A549 (cell line): ENCODE measurements around the gene RNF40. TPM values are rescaled to one million over a fixed set of nuclear protein-coding genes. Genes with fewer than 3 reads are reported as not detected.

ENCODE experiments used
- ATAC-seq, 2 experiments: fragments of 200-7000 bp in 1 of 2; fragments of >200 bp in 1 of 2; cut with Nextera tagmentation in 1 of 2; cut with Tn5 transposase in 1 of 2; 3 replicates each; pipeline versions ENCODE4 v1.8.0 to v1.9.1; 2018 to 2020; ENCODE audit warnings: mild to moderate bottlenecking in 1 of 2, moderate library complexity in 1 of 2
- CTCF ChIA-PET: fragments of 300-600 bp; sonication (Branson Sonifier 250); formaldehyde crosslinking; extraction: SDS; loops from one replicate; lab custom pipeline; 2021; ENCODE audit warnings: antibody characterized with exemption, inconsistent platforms; lab: Yijun Ruan, JAX
- POLR2A ChIA-PET: fragments of 350-600 bp; formaldehyde crosslinking; extraction: SDS; loops from one replicate; lab custom pipeline; 2021; ENCODE audit warnings: antibody characterized with exemption, inconsistent platforms; lab: Yijun Ruan, JAX
- DNase-seq, 2 experiments: peaks; one replicate each; pipeline versions ENCODE4 v3.0.0 to v3.0.0-alpha.2; 2011 to 2016; ENCODE audit warnings: low read depth in 1 of 2, low spot score in 1 of 2
- FAIRE-seq: peaks from 2 replicates; lab custom pipeline; 2011; peaks lifted over from hg19 to GRCh38; lab: Jason Lieb, UNC
- H3K27ac ChIP-seq, 2 experiments: fragments of >200 bp; sonication (Bioruptor Twin); formaldehyde crosslinking; 3 replicates each; pipeline ENCODE4 v1.5.1; 2016 to 2017
- H3K4me1 ChIP-seq: fragments of >200 bp; sonication (Bioruptor Twin); formaldehyde crosslinking; 3 replicates; pipeline ENCODE4 v1.6.1; 2016
- H3K4me2 ChIP-seq: fragments of >200 bp; sonication (Bioruptor Twin); formaldehyde crosslinking; 3 replicates; pipeline ENCODE4 v1.6.1; 2016
- H3K4me3 ChIP-seq: fragments of >200 bp; sonication (Bioruptor Twin); formaldehyde crosslinking; 3 replicates; pipeline ENCODE4 v1.5.1; 2016
- H3K9me3 ChIP-seq: fragments of >200 bp; sonication (Bioruptor Twin); formaldehyde crosslinking; 3 replicates; pipeline ENCODE4 v1.6.1; 2016
- CBX8 ChIP-seq: fragments of 200-600 bp; sonication (generic); IDR thresholded peaks from 2 replicates; pipeline ENCODE4 v1.6.1; 2016
- CEBPB ChIP-seq, 2 experiments: fragments of >200 bp in 1 of 2; sonication (Bioruptor Twin) in 1 of 2; formaldehyde crosslinking in 1 of 2; IDR thresholded peaks; 2 replicates each; pipeline ENCODE4 v1.6.1; 2012 to 2016
- EHF ChIP-seq: fragments of 250-450 bp; sonication (Bioruptor Pico); IDR thresholded peaks from 2 replicates; pipeline ENCODE4 v1.5.0; 2020; ENCODE audit warnings: mild to moderate bottlenecking
- EP300 ChIP-seq, 2 experiments: fragments of >200 bp; sonication (Bioruptor Twin); formaldehyde crosslinking; IDR thresholded peaks; 2 replicates in 1 of 2; 3 replicates in 1 of 2; pipeline ENCODE4 v1.6.1; 2016 to 2017
- FOSB ChIP-seq: fragments of 250-450 bp; sonication (Bioruptor Pico); IDR thresholded peaks from 2 replicates; pipeline ENCODE4 v1.5.0; 2020; ENCODE audit warnings: mild to moderate bottlenecking, moderate library complexity
- FOSL2 ChIP-seq, 2 experiments: fragments of 450-650 bp in 1 of 2; fragments of >200 bp in 1 of 2; sonication (Bioruptor Twin) in 1 of 2; formaldehyde crosslinking; IDR thresholded peaks; 2 replicates each; pipeline versions ENCODE4 v1.5.0 to v1.6.1; 2016 to 2020; ENCODE audit warnings: mild to moderate bottlenecking in 1 of 2, moderate library complexity in 1 of 2
- FOXS1 ChIP-seq: fragments of 250-450 bp; sonication (Bioruptor Pico); IDR thresholded peaks from 2 replicates; pipeline ENCODE4 v1.5.0; 2020; ENCODE audit warnings: mild to moderate bottlenecking, moderate library complexity
- GATA3 ChIP-seq: IDR thresholded peaks from 2 replicates; pipeline ENCODE4 v1.6.1; 2012; ENCODE audit warnings: borderline replicate concordance
- HEYL ChIP-seq: fragments of 250-450 bp; sonication (Bioruptor Pico); IDR thresholded peaks from 2 replicates; pipeline ENCODE4 v1.8.0; 2021; ENCODE audit warnings: mild to moderate bottlenecking, moderate library complexity
- HOXA7 ChIP-seq: fragments of 250-450 bp; sonication (Bioruptor Pico); IDR thresholded peaks from 2 replicates; pipeline ENCODE4 v1.5.0; 2020; ENCODE audit warnings: mild to moderate bottlenecking, moderate library complexity
- HOXB5 ChIP-seq: fragments of 250-450 bp; sonication (Bioruptor Pico); IDR thresholded peaks from 2 replicates; pipeline ENCODE4 v1.5.0; 2020; ENCODE audit warnings: mild to moderate bottlenecking, moderate library complexity
- JUN ChIP-seq, 2 experiments: fragments of >200 bp; sonication (Bioruptor Twin); formaldehyde crosslinking; IDR thresholded peaks; 2 replicates in 1 of 2; 3 replicates in 1 of 2; pipeline ENCODE4 v1.6.1; 2016 to 2017
- KDM5A ChIP-seq: fragments of 200-600 bp; sonication (generic); IDR thresholded peaks from 2 replicates; pipeline ENCODE4 v1.6.1; 2016; ENCODE audit warnings: antibody characterized with exemption, mild to moderate bottlenecking
- MAFK ChIP-seq: fragments of 450-650 bp; IDR thresholded peaks from 2 replicates; pipeline ENCODE4 v1.6.1; 2014; ENCODE audit not compliant: partially characterized antibody
- MYC ChIP-seq: IDR thresholded peaks from 2 replicates; pipeline ENCODE4 v1.6.1; 2012; ENCODE audit warnings: mild to moderate bottlenecking, inconsistent platforms, low read length, improper control_type of control experiment, borderline replicate concordance
- NPAS2 ChIP-seq: fragments of 250-450 bp; sonication (Bioruptor Pico); IDR thresholded peaks from 2 replicates; pipeline ENCODE4 v1.8.0; 2022; ENCODE audit warnings: mild to moderate bottlenecking, moderate library complexity, borderline replicate concordance
- PHF8 ChIP-seq: fragments of 200-600 bp; sonication (generic); IDR thresholded peaks from 2 replicates; pipeline ENCODE4 v1.6.1; 2016; ENCODE audit warnings: low read depth, mild to moderate bottlenecking, antibody characterized with exemption, moderate library complexity, borderline replicate concordance
- POLR2A ChIP-seq: IDR thresholded peaks from 2 replicates; pipeline ENCODE4 v1.6.1; 2012; ENCODE audit warnings: mild to moderate bottlenecking, low read length
- RAD21 ChIP-seq, 2 experiments: fragments of >200 bp in 1 of 2; sonication (Bioruptor Twin) in 1 of 2; formaldehyde crosslinking in 1 of 2; IDR thresholded peaks in 1 of 2; conservative IDR thresholded peaks in 1 of 2; 2 replicates in 1 of 2; 3 replicates in 1 of 2; pipeline ENCODE4 v1.6.1; 2012 to 2018; ENCODE audit warnings: inconsistent platforms in 1 of 2
- RARB ChIP-seq: fragments of 250-450 bp; sonication (Bioruptor Pico); IDR thresholded peaks from 2 replicates; pipeline ENCODE4 v1.8.0; 2021; ENCODE audit warnings: mild to moderate bottlenecking, moderate library complexity
- RFX5 ChIP-seq: fragments of 450-650 bp; IDR thresholded peaks from 2 replicates; pipeline ENCODE4 v1.7.1; 2014; ENCODE audit warnings: antibody characterized with exemption, mild to moderate bottlenecking, moderate library complexity
- RNF2 ChIP-seq: fragments of 200-600 bp; sonication (generic); IDR thresholded peaks from 2 replicates; pipeline ENCODE4 v1.6.1; 2016; ENCODE audit warnings: low read depth, mild to moderate bottlenecking, antibody characterized with exemption, moderate library complexity, borderline replicate concordance
- SMC3 ChIP-seq: fragments of >200 bp; sonication (Bioruptor Twin); formaldehyde crosslinking; IDR thresholded peaks from 3 replicates; pipeline ENCODE4 v1.6.1; 2018; ENCODE audit warnings: inconsistent platforms
- SREBF2 ChIP-seq: fragments of 450-650 bp; IDR thresholded peaks from 2 replicates; pipeline ENCODE4 v1.6.1; 2014; ENCODE audit warnings: mild to moderate bottlenecking, moderate library complexity
- TFCP2L1 ChIP-seq: fragments of 250-450 bp; sonication (Bioruptor Pico); IDR thresholded peaks from 2 replicates; pipeline ENCODE4 v1.5.0; 2021; ENCODE audit warnings: mild to moderate bottlenecking
- ZC3H11A ChIP-seq: fragments of 450-650 bp; IDR thresholded peaks from 2 replicates; pipeline ENCODE4 v1.6.1; 2014; ENCODE audit warnings: antibody characterized with exemption, mild to moderate bottlenecking
- ZSCAN20 ChIP-seq: fragments of 250-450 bp; sonication (Bioruptor Pico); IDR thresholded peaks from 2 replicates; pipeline ENCODE4 v1.8.0; 2022; ENCODE audit warnings: mild to moderate bottlenecking, moderate library complexity
- WGBS: methylation state at CpG from one replicate; pipeline ENCODE4 v1.1.6; 2017; ENCODE audit errors: missing lambda C conversion rate; 5-methylcytosine and 5-hydroxymethylcytosine counted together
- polyA plus RNA-seq, 4 experiments: library from polyadenylated mRNA; depleted of rRNA in 3 of 4; stranded (reverse); fragments of >200 nt; fragmentation: RNase III in 1 of 4; extraction: RNeasy Plus Mini Kit Qiagen cat#74134 plus additional on column Dnase treatment in 1 of 4; gene quantifications; 2 replicates in 3 of 4; 3 replicates in 1 of 4; pipeline ENCODE4 v1.2.3, GENCODE V29; 2011 to 2017
- TF ChIP-seq, protein P1 (sequence below): fragments of 450-650 bp; IDR thresholded peaks from 2 replicates; pipeline ENCODE4 v1.6.1; 2014; ENCODE audit warnings: antibody characterized with exemption
- TF ChIP-seq, protein P2 (sequence below): IDR thresholded peaks from 2 replicates; pipeline ENCODE4 v1.6.1; 2012; ENCODE audit warnings: low read depth, borderline replicate concordance
- TF ChIP-seq, protein P3 (sequence below): fragments of >200 bp; sonication (Bioruptor Twin); formaldehyde crosslinking; IDR thresholded peaks from 3 replicates; pipeline ENCODE4 v1.5.1; 2016
- TF ChIP-seq, protein P4 (sequence below): fragments of 150-350 bp; IDR thresholded peaks from 2 replicates; pipeline ENCODE4 v1.6.1; 2014; ENCODE audit warnings: low read depth, mild to moderate bottlenecking, low read length
- TF ChIP-seq, protein P5 (sequence below): fragments of 250-450 bp; sonication (Bioruptor Pico); IDR thresholded peaks from 2 replicates; pipeline ENCODE4 v1.5.0; 2021; ENCODE audit warnings: mild to moderate bottlenecking, moderate library complexity, borderline replicate concordance
- TF ChIP-seq, protein P6 (sequence below): fragments of >200 bp; sonication (Bioruptor Twin); formaldehyde crosslinking; IDR thresholded peaks from 3 replicates; pipeline ENCODE4 v1.6.1; 2016

Gene RNF40
- polyA plus RNA-seq, 2 of the 4 experiments (the other 2 are of a cell fraction), result 66.1 to 69.9 TPM

DNA sequence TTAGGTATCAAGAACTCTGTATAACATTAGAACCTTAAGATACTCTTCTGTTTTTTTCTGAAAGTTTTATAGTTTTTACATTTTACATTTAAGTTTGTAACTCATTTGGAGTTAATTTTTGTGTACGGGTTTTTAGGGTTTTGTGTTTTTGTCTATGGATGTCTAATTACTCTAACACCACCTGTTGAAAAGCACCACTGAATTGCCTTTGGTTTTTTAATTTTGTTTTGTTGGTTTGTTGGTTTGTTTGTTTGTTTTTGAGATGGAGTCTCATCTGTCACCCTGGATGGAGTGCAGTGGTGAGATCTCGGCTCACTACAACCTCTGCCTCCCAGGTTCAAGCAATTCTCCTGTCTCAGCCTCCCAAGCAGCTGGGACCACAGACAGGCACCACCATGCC lies 54.6 kb downstream of the RNF40 start:
- H3K4me1 ChIP-seq, result peaks cover 7% of the 10 kb centered on the region
- no peak overlapping the region for H3K27ac ChIP-seq
- H3K9me3 ChIP-seq, result no peaks in the 10 kb centered on the region
- no peak for ATAC-seq
- CTCF ChIA-PET, result no interaction called here
- DNase-seq, result no peak
- WGBS, result 63% methylated on average over 2 of the region's 2 CpGs
- POLR2A ChIA-PET, result no interaction called here
- H3K4me3 ChIP-seq, result no peak overlapping the region
- TF ChIP-seq RNF2, result no peak
- TF ChIP-seq, protein P1, sequence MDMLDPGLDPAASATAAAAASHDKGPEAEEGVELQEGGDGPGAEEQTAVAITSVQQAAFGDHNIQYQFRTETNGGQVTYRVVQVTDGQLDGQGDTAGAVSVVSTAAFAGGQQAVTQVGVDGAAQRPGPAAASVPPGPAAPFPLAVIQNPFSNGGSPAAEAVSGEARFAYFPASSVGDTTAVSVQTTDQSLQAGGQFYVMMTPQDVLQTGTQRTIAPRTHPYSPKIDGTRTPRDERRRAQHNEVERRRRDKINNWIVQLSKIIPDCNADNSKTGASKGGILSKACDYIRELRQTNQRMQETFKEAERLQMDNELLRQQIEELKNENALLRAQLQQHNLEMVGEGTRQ, result no peak
- no peak for TF ChIP-seq SREBF2
- TF ChIP-seq CEBPB (IDR thresholded peaks at IDR 0.05), result no peak
- TF ChIP-seq FOSB (CRISPR knock-in tag), result no peak
- no peak for TF ChIP-seq JUN (IDR thresholded peaks at IDR 0.05)
- TF ChIP-seq HOXB5 (CRISPR knock-in tag), result no peak
- no peak for TF ChIP-seq PHF8
- TF ChIP-seq MYC, result no peak
- no peak for TF ChIP-seq KDM5A
- TF ChIP-seq TFCP2L1 (CRISPR knock-in tag), result no peak
- TF ChIP-seq POLR2A, result no peak
- TF ChIP-seq ZSCAN20 (CRISPR knock-in tag), result no peak
- TF ChIP-seq, protein P2, sequence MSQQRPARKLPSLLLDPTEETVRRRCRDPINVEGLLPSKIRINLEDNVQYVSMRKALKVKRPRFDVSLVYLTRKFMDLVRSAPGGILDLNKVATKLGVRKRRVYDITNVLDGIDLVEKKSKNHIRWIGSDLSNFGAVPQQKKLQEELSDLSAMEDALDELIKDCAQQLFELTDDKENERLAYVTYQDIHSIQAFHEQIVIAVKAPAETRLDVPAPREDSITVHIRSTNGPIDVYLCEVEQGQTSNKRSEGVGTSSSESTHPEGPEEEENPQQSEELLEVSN, result no peak
- TF ChIP-seq MAFK, result no peak
- no peak for TF ChIP-seq RFX5
- no peak for TF ChIP-seq NPAS2 (CRISPR knock-in tag)
- no peak for TF ChIP-seq EP300 (IDR thresholded peaks at IDR 0.05)
- no peak for TF ChIP-seq SMC3
- H3K4me2 ChIP-seq, result no peak overlapping the region
- FAIRE-seq, result no peak

DNA sequence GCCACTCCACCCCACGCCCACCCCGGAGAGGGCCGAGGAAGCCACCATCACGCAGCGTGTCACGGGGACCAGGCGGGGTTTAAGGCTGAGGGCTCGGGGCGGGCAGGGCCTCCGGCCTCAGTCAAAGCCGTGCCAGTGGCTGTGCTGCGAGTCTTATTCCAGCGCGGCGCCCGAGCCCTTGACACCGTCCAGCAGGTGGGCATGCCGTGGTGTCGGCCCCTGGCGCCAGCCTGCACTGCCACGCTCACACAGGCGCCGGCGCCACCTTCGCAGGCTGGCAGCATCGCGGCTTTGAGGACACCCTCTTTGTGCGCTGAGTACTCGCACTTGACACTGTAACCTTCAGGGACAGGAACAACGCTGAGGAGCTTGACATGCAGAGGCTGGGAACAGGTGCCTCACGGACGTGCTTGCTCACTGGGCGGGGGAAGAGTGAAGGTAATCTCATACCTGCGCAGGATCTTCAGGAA lies 58.9 kb downstream of the RNF40 start:
- no peak overlapping the region for H3K27ac ChIP-seq
- H3K4me2 ChIP-seq, result no peak overlapping the region
- ChIA-PET CTCF (interaction anchor here (0.6 to 3.8 kb wide), 2 partner anchors 22 to 65 kb away, joined by 3 to 17 read pairs; no protein-coding TSS in a partner anchor), POLR2A (no interaction called here)
- 76% methylated on average over 29 of the region's 34 CpGs for WGBS
- no peaks in the 10 kb centered on the region for H3K4me1 ChIP-seq
- FAIRE-seq (no peak), DNase-seq (no peak), ATAC-seq (peak; percentile 30 to 41; a peak in 3 of 6 replicates)
- no peak overlapping the region for H3K4me3 ChIP-seq
- no peaks in the 10 kb centered on the region for H3K9me3 ChIP-seq
- TF ChIP-seq CBX8, result no peak
- no peak for TF ChIP-seq GATA3
- TF ChIP-seq, protein P3, sequence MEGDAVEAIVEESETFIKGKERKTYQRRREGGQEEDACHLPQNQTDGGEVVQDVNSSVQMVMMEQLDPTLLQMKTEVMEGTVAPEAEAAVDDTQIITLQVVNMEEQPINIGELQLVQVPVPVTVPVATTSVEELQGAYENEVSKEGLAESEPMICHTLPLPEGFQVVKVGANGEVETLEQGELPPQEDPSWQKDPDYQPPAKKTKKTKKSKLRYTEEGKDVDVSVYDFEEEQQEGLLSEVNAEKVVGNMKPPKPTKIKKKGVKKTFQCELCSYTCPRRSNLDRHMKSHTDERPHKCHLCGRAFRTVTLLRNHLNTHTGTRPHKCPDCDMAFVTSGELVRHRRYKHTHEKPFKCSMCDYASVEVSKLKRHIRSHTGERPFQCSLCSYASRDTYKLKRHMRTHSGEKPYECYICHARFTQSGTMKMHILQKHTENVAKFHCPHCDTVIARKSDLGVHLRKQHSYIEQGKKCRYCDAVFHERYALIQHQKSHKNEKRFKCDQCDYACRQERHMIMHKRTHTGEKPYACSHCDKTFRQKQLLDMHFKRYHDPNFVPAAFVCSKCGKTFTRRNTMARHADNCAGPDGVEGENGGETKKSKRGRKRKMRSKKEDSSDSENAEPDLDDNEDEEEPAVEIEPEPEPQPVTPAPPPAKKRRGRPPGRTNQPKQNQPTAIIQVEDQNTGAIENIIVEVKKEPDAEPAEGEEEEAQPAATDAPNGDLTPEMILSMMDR, result no peak
- TF ChIP-seq RARB (CRISPR knock-in tag), result no peak
- TF ChIP-seq ZC3H11A, result no peak
- TF ChIP-seq FOXS1, result no peak
- no peak for TF ChIP-seq MYC
- TF ChIP-seq, protein P4, sequence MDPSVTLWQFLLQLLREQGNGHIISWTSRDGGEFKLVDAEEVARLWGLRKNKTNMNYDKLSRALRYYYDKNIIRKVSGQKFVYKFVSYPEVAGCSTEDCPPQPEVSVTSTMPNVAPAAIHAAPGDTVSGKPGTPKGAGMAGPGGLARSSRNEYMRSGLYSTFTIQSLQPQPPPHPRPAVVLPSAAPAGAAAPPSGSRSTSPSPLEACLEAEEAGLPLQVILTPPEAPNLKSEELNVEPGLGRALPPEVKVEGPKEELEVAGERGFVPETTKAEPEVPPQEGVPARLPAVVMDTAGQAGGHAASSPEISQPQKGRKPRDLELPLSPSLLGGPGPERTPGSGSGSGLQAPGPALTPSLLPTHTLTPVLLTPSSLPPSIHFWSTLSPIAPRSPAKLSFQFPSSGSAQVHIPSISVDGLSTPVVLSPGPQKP, result no peak
- TF ChIP-seq, protein P5, sequence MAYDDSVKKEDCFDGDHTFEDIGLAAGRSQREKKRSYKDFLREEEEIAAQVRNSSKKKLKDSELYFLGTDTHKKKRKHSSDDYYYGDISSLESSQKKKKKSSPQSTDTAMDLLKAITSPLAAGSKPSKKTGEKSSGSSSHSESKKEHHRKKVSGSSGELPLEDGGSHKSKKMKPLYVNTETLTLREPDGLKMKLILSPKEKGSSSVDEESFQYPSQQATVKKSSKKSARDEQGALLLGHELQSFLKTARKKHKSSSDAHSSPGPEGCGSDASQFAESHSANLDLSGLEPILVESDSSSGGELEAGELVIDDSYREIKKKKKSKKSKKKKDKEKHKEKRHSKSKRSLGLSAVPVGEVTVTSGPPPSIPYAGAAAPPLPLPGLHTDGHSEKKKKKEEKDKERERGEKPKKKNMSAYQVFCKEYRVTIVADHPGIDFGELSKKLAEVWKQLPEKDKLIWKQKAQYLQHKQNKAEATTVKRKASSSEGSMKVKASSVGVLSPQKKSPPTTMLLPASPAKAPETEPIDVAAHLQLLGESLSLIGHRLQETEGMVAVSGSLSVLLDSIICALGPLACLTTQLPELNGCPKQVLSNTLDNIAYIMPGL (CRISPR knock-in tag), result no peak
- TF ChIP-seq MAFK, result no peak
- TF ChIP-seq EHF (CRISPR knock-in tag), result no peak
- TF ChIP-seq FOSL2 (IDR thresholded peaks at IDR 0.05), result no peak
- no peak for TF ChIP-seq FOSL2 (CRISPR knock-in tag; IDR thresholded peaks at IDR 0.05)
- no peak for TF ChIP-seq RAD21 (conservative IDR thresholded peaks at IDR 0.05 in 1 of 2, IDR thresholded peaks at IDR 0.05 in 1 of 2)
- no peak for TF ChIP-seq HEYL
- no peak for TF ChIP-seq HOXA7 (CRISPR knock-in tag)
- TF ChIP-seq, protein P6, sequence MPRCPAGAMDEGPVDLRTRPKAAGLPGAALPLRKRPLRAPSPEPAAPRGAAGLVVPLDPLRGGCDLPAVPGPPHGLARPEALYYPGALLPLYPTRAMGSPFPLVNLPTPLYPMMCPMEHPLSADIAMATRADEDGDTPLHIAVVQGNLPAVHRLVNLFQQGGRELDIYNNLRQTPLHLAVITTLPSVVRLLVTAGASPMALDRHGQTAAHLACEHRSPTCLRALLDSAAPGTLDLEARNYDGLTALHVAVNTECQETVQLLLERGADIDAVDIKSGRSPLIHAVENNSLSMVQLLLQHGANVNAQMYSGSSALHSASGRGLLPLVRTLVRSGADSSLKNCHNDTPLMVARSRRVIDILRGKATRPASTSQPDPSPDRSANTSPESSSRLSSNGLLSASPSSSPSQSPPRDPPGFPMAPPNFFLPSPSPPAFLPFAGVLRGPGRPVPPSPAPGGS, result no peak
- TF ChIP-seq SMC3, result no peak
